Activated B cell treated with CpG ODN at 0.5 μM for 24 hours (primary cell): ENCODE measurements around the gene PABPC4L. TPM values are rescaled to one million over a fixed set of nuclear protein-coding genes. Genes with fewer than 3 reads are reported as not detected.
"Not testable (repeated sequence)": the region's sequence is repeated elsewhere in the genome, so short reads cannot be mapped to it uniquely, and the experiment has no call there.

Experiments
- ATAC-seq: fragments of 200-7000 bp; cut with Tn5 transposase; one replicate; pipeline ENCODE4 v1.10.0; 2021; ENCODE audit warnings: low read depth, mild to moderate bottlenecking, moderate library complexity
- CTCF ChIA-PET: fragments of 350-600 bp; sonication (Branson Sonifier 250); formaldehyde crosslinking; loops from one replicate; lab custom pipeline; 2021; ENCODE audit warnings: antibody characterized with exemption; lab: Charles Lee
- POLR2A ChIA-PET: fragments of 350-600 bp; sonication (Branson Sonifier 250); formaldehyde crosslinking; loops from one replicate; lab custom pipeline; 2021; ENCODE audit warnings: antibody characterized with exemption; lab: Charles Lee
- DNase-seq: peaks from one replicate; pipeline ENCODE4 v3.0.0; 2022
- H3K27ac Mint-ChIP-seq: one replicate; pipeline ENCODE4 v1.8.0; 2020; ENCODE audit warnings: mixed read lengths
- H3K27me3 Mint-ChIP-seq: one replicate; pipeline ENCODE4 v1.8.0; 2021; ENCODE audit warnings: mixed read lengths
- H3K36me3 Mint-ChIP-seq: one replicate; pipeline ENCODE4 v1.8.0; 2021; ENCODE audit warnings: low read depth, mixed read lengths
- H3K4me1 Mint-ChIP-seq: one replicate; pipeline ENCODE4 v1.8.0; 2021; ENCODE audit warnings: mixed read lengths
- H3K4me3 Mint-ChIP-seq: one replicate; pipeline ENCODE4 v1.8.0; 2020; ENCODE audit warnings: mild to moderate bottlenecking, mixed read lengths
- H3K9me3 Mint-ChIP-seq: one replicate; pipeline ENCODE4 v1.8.0; 2020; ENCODE audit warnings: mixed read lengths
- CTCF ChIP-seq: fragments of 200-600 bp; IDR thresholded peaks from one replicate; pipeline ENCODE4 v1.8.0; 2022; ENCODE audit warnings: antibody characterized with exemption, mild to moderate bottlenecking
- intact Hi-C: fragments of 100-400 bp; cut with micrococcal nuclease; formaldehyde crosslinking; loops from one replicate; pipeline ENCODE4 v1.15.1; 2024
- total RNA-seq: library from RNA; stranded (reverse); gene quantifications from 2 replicates; pipeline ENCODE4 v1.2.3, GENCODE V29; 2022

The PABPC4L gene
- total RNA-seq, 1 donor from 2014 or later: not detected

GRCh38 chr4:134216411-134216810, 14.8 kb upstream of the PABPC4L start:
- Mint-ChIP-seq H3K36me3 (no peaks in the 10 kb centered on the region), H3K27ac (no peak overlapping the region), H3K27me3 (no peaks in the 10 kb centered on the region), H3K4me1 (no peaks in the 10 kb centered on the region), H3K9me3 (peaks cover 4% of the 10 kb centered on the region), H3K4me3 (no peak overlapping the region)
- CTCF ChIA-PET: no interaction called here
- intact Hi-C loops: no loop called here
- ATAC-seq: no peak
- no peak for TF ChIP-seq CTCF
- POLR2A ChIA-PET: no interaction called here
- no peak for DNase-seq

- H3K36me3 Mint-ChIP-seq: no peaks in the 10 kb centered on the region
- no peak for TF ChIP-seq CTCF
- DNase-seq: no peak
- H3K9me3 Mint-ChIP-seq: peaks cover 4% of the 10 kb centered on the region
- H3K27me3 Mint-ChIP-seq: no peaks in the 10 kb centered on the region
- ChIA-PET POLR2A (no interaction called here), CTCF (no interaction called here)
- no peaks in the 10 kb centered on the region for H3K4me1 Mint-ChIP-seq
- intact Hi-C loops: no loop called here
- H3K4me3 Mint-ChIP-seq: no peak overlapping the region
- H3K27ac Mint-ChIP-seq: no peak overlapping the region
- ATAC-seq: no peak
These were observed 14.2 kb upstream of the PABPC4L start for GRCh38 chr4:134215620-134216344.

GRCh38 chr4:134207955-134208354, 6.4 kb upstream of the PABPC4L start:
- H3K27me3 Mint-ChIP-seq, CTCF ChIA-PET, ATAC-seq, H3K4me3 Mint-ChIP-seq, POLR2A ChIA-PET, intact Hi-C loops, H3K4me1 Mint-ChIP-seq, H3K36me3 Mint-ChIP-seq, H3K27ac Mint-ChIP-seq, DNase-seq: not testable (repeated sequence)
- H3K9me3 Mint-ChIP-seq: peaks cover 12% of the 10 kb centered on the region

GRCh38 chr4:134202166-134202956, 772 bp upstream of the PABPC4L start:
- no peak for DNase-seq
- Mint-ChIP-seq H3K4me1 (no peaks in the 10 kb centered on the region), H3K27ac (no peak overlapping the region), H3K36me3 (no peaks in the 10 kb centered on the region), H3K4me3 (no peak overlapping the region), H3K27me3 (no peaks in the 10 kb centered on the region), H3K9me3 (peaks cover 12% of the 10 kb centered on the region)
- no peak for ATAC-seq
- ChIA-PET CTCF (no interaction called here), POLR2A (no interaction called here)
- no peak for TF ChIP-seq CTCF
- intact Hi-C loops: no loop called here

GRCh38 chr4:134200811-134201215, 776 bp downstream of the PABPC4L start:
- ChIA-PET POLR2A (no interaction called here), CTCF (no interaction called here)
- Mint-ChIP-seq H3K4me1 (no peaks in the 10 kb centered on the region), H3K4me3 (no peak overlapping the region), H3K27ac (no peak overlapping the region), H3K9me3 (peaks cover 7% of the 10 kb centered on the region), H3K27me3 (no peaks in the 10 kb centered on the region), H3K36me3 (no peaks in the 10 kb centered on the region)
- intact Hi-C loops: no loop called here
- ATAC-seq: no peak
- no peak for TF ChIP-seq CTCF
- DNase-seq: no peak
